NCI-H1930 (cell line): ENCODE results near the gene STPG4.
"Not testable (repeated sequence)": the region's sequence is repeated elsewhere in the genome, so short reads cannot be mapped to it uniquely, and the experiment has no call there.

ENCODE experiments used
- DNase-seq, 2 experiments: peaks; one replicate each; lab custom pipeline; 2025; lab: John Stamatoyannopoulos, UW

Gene STPG4

GRCh38 chr2:47126783-47127182 is 28.3 kb downstream of the STPG4 start:
- no peak for DNase-seq

- not testable (repeated sequence) for DNase-seq
Measured at GRCh38 chr2:47124740-47125139, 30.4 kb downstream of the STPG4 start.

GRCh38 chr2:47120424-47120823 is 34.7 kb downstream of the STPG4 start:
- not testable (repeated sequence) for DNase-seq

DNA sequence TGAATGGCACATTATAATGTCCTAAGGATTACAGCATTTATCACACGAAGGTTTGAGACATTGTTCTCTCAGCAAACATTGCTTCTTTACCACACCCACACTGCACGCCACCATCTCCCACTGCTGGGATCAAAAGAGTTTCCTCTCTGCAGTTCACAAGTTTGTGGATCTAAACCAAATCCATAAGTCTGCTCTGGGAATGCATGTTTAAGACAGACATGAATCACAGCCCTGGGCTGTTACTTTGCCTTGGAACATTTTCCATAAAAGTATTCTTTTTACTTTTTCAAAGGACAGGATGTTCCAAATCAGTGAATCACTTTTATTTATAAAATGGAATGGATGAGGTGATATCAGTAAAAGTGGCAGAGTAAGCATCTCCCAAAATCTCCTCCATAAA is 36.1 kb downstream of the STPG4 start:
- no peak for DNase-seq

DNA sequence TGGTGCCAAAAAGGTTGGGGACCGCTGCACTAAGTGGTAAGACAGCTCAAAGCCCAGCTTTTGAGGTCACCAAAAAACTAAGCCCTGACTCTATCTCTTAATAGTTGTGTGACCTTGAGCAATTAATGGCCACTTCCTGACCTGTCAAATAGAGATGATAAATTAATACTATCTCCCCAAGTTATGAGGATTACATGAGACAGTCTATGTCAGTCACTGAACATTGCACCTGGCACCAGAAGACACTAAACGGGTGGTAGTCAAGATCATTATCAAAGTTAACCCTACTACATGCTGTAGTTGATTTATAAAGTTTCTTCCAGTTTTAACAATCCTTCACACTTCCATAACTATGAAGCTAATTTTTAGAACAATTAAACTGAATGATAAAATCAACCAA is 36.5 kb downstream of the STPG4 start:
- DNase-seq = no peak

DNA sequence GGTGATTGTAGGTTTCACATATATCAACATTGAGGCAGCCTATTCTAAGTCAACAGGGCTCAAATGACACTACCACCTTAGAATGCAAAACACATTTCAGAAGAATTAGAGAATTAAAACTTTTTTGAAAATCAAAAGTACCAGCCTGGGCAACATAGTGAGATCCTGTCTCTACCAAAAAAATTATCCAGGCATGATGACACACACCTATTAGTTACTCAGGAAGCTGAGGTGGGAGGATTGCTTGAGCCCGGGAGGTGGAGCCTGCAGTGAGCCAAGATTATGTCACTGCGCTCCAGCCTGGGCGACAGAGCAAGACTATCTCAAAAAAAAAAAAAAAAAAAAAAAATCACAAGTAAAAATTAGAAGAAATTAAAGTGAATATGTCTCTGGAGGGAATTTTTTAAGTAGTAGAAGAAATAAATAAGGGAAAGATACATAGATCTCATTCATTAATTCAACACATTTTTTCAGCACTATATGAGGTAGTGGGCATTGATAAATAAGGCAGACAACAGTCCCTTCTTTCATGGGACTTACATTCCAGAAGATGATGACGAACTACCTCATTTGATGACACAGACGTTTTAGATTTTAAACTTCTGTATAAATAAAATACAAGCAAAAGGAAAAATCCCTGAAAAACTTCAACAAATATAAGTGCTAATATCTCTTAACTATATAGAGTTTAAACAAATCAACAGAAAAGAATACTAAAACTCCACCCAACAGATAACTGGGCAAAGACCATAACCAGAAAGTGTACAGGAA is 42.3 kb downstream of the STPG4 start:
- DNase-seq = no peak

- no peak for DNase-seq
Measured at GRCh38 chr2:47109680-47110079, 45.4 kb downstream of the STPG4 start.

DNA sequence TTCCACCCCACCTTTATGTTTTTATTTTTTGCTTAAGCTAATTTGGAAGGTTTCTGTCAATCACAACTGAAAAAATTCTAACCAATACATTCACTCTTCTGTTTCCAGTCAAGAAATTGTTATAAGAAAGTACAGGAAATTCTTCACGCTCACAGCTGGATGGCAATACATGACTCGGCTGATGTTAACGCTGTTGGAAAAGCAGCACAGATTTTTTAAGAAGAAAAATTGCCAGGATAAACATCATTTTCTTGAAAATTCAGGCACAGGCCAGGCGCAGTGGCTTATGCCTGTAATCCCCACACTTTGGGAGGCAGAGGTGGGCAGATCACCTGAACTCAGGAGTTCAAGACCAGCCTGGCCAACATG is 46.1 kb downstream of the STPG4 start:
- DNase-seq = no peak

GRCh38 chr2:47108267-47109006 is 46.7 kb downstream of the STPG4 start:
- DNase-seq = not testable (repeated sequence)

DNA sequence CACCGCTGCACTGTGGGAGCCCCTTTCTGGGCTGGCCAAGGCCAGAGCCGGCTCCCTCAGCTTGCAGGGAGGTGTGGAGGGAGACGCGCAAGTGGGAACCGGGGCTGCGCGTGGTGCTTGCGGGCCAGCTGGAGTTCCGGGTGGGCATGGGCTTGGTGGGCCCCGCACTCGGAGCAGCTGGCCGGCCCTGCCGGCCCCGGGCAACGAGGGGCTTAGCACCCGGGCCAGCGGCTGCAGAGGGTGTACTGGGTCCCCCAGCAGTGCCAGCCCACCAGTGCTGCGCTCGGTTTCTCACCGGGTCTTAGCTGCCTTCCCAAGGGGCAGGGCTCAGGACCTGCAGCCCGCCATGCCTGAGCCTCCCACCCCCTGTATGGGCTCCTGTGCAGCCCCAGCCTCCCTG is 47.9 kb downstream of the STPG4 start:
- DNase-seq = not testable (repeated sequence)

GRCh38 chr2:47106231-47106630 is 48.9 kb downstream of the STPG4 start:
- not testable (repeated sequence) for DNase-seq

- DNase-seq = not testable (repeated sequence)
Measured at GRCh38 chr2:47099712-47100111, 55.4 kb downstream of the STPG4 start.

GRCh38 chr2:47098953-47099352 is 56.2 kb downstream of the STPG4 start:
- no peak for DNase-seq

DNA sequence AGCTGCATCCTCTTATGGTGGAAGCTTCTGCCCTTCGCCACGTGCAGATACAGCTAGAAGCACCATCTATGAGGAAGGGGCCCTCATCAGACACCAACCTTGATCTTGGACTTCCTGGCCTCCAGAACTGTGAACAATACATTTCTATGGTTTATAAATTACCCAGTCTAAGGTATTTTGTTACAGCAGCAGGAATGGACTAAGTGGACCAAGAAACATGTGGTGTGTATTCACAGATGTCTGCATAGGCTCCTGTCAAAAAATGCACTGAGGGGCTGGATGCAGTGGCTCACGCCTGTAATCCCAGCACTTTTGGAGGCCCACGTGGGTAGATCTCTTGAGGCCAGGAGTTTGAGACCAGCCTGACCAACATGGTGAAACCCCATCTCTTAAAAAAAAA is 57.5 kb downstream of the STPG4 start:
- DNase-seq = no peak

- DNase-seq = no peak
Measured at GRCh38 chr2:47096451-47096850, 58.7 kb downstream of the STPG4 start.

GRCh38 chr2:47095349-47096020 is 59.6 kb downstream of the STPG4 start:
- DNase-seq = no peak

GRCh38 chr2:47094511-47095142 is 60.5 kb downstream of the STPG4 start:
- no peak for DNase-seq

GRCh38 chr2:47093626-47094025 is 61.5 kb downstream of the STPG4 start:
- DNase-seq = no peak

- DNase-seq = no peak
Measured at GRCh38 chr2:47092465-47092864, 62.6 kb downstream of the STPG4 start.

DNA sequence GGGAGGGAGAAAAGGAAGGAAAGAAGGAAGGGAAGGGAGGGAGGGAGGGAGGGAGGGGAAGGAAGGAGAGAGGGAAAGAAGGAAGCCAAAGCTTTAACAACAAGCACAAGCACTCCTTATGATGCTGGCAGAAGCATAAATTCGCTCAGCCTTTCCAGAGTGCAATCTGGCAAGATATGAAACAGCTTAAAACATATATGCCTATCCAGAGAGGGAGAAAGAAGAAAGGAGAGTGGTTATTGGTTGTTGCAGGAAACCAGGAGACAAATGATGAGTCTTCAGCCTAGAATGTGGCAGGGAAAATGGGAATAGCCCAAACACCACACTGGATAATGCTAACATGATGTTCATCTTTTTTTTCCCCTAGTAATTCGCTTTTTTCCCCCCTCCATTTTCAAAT is 64.0 kb downstream of the STPG4 start:
- no peak for DNase-seq

GRCh38 chr2:47089083-47089464 is 66.0 kb downstream of the STPG4 start:
- no peak for DNase-seq

DNA sequence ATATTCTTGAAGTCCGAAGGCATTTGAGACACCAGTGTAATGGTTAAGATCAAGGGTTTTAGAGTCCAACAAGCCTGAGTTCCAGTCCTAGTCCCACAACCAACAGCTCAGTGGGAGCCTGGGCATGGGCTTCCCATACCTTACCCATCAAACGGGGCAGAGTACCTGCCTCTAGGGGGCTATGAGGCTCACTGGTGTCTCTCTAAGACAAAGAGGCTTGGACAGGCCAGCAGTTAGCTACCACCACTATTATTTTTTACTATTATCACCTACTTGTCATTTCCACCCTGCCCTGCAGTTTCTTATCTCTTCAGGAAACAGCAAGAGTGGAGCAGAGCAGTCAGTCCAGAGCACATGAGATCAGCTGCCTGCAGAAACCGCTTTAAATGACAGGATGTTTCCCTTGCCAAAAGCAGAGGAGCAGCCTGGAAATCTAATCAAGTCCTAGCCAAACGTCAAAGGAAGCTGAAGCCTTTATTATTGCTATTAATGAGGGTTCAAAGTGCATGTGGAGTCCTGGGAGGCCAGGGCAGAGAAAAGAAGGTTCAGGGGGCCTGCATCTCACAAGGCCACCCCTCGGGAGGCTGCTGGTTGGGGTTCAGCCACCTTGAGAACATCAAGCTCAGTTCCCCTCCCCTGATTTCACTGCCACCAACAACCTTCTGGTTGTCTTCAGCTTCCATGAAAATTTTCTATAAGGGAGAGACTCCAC is 66.6 kb downstream of the STPG4 start:
- DNase-seq = no peak
